Keratinocyte (primary cell): Measurements from ENCODE around the gene PRR18. TPM values are rescaled to one million over a fixed set of nuclear protein-coding genes. Genes with fewer than 3 reads are reported as not detected.

ENCODE experiments used
- DNase-seq: peaks from one replicate; pipeline ENCODE4 v3.0.0-alpha.2; 2011; ENCODE audit warnings: low read depth, missing footprints, low spot score
- FAIRE-seq: peaks from 2 replicates; lab custom pipeline; 2011; peaks lifted over from hg19 to GRCh38; lab: Jason Lieb, UNC
- H2AFZ ChIP-seq: 2 replicates; pipeline ENCODE4 v1.6.0; 2012; ENCODE audit warnings: low read length, control low read depth, inconsistent platforms; ENCODE audit not compliant: control insufficient read depth
- H3K27ac ChIP-seq: 2 replicates; pipeline ENCODE4 v1.5.1; 2011; ENCODE audit warnings: low read length; ENCODE audit not compliant: control insufficient read depth, insufficient read depth
- H3K27me3 ChIP-seq: 3 replicates; pipeline ENCODE4 v1.6.0; 2011; ENCODE audit warnings: low read length; ENCODE audit not compliant: control insufficient read depth, insufficient read depth; ENCODE audit errors: extremely low read depth
- H3K36me3 ChIP-seq, 2 experiments: 2 replicates in 1 of 2; 3 replicates in 1 of 2; pipeline ENCODE4 v1.5.1; 2011; ENCODE audit warnings: low read length in 2 of 2, mild to moderate bottlenecking in 1 of 2; ENCODE audit not compliant: control insufficient read depth in 2 of 2, insufficient read depth in 2 of 2; ENCODE audit errors: extremely low read depth in 1 of 2
- H3K4me1 ChIP-seq: 3 replicates; pipeline ENCODE4 v1.5.1; 2011; ENCODE audit warnings: low read length; ENCODE audit not compliant: control insufficient read depth, insufficient read depth; ENCODE audit errors: extremely low read depth
- H3K4me2 ChIP-seq: 3 replicates; pipeline ENCODE4 v1.6.0; 2011; ENCODE audit warnings: low read depth, low read length; ENCODE audit not compliant: control insufficient read depth, insufficient read depth; ENCODE audit errors: extremely low read depth
- H3K4me3 ChIP-seq, 3 experiments: fragments of 200-600 bp in 1 of 3; sonication (generic) in 1 of 3; 2 replicates in 2 of 3; 3 replicates in 1 of 3; pipeline ENCODE4 v1.5.1; 2011 to 2016; ENCODE audit warnings: low read length in 3 of 3, mild to moderate bottlenecking in 3 of 3, control low read depth in 2 of 3, inconsistent platforms in 1 of 3, low read depth in 1 of 3, mixed read lengths in 1 of 3, mixed run types in 1 of 3, moderate library complexity in 1 of 3; ENCODE audit not compliant: control insufficient read depth in 2 of 3, insufficient read depth in 2 of 3; ENCODE audit errors: extremely low read depth in 1 of 3
- H3K79me2 ChIP-seq: 2 replicates; pipeline ENCODE4 v1.6.0; 2012; ENCODE audit warnings: low read length; ENCODE audit not compliant: control insufficient read depth, insufficient read depth
- H3K9ac ChIP-seq: 3 replicates; pipeline ENCODE4 v1.6.0; 2011; ENCODE audit warnings: low read length; ENCODE audit not compliant: control insufficient read depth, insufficient read depth; ENCODE audit errors: extremely low read depth
- H3K9me1 ChIP-seq: 3 replicates; pipeline ENCODE4 v1.6.0; 2011; ENCODE audit warnings: low read length; ENCODE audit not compliant: control insufficient read depth, insufficient read depth; ENCODE audit errors: extremely low read depth
- H3K9me3 ChIP-seq: 2 replicates; pipeline ENCODE4 v1.5.1; 2012; ENCODE audit warnings: low read depth, low read length; ENCODE audit not compliant: control insufficient read depth
- H4K20me1 ChIP-seq: 3 replicates; pipeline ENCODE4 v1.6.0; 2011; ENCODE audit warnings: low read length; ENCODE audit not compliant: control insufficient read depth, insufficient read depth; ENCODE audit errors: extremely low read depth
- CTCF ChIP-seq, 3 experiments: IDR thresholded peaks in 1 of 3; conservative IDR thresholded peaks in 1 of 3; optimal IDR thresholded peaks in 1 of 3; 2 replicates in 2 of 3; 3 replicates in 1 of 3; pipeline versions ENCODE3 to v1.5.1; 2011; ENCODE audit warnings: low read length in 3 of 3, mild to moderate bottlenecking in 3 of 3, moderate library complexity in 2 of 3, control low read depth in 1 of 3, inconsistent platforms in 1 of 3; ENCODE audit not compliant: insufficient read depth in 2 of 3; ENCODE audit errors: extremely low read depth in 1 of 3
- EZH2 ChIP-seq: IDR thresholded peaks from one replicate; pipeline ENCODE4 v1.6.1; 2012; ENCODE audit warnings: inconsistent platforms, mild to moderate bottlenecking, low read length, moderate library complexity
- dilution Hi-C: fragments of 300-500 bp; cut with MboI; formaldehyde crosslinking; loops from one replicate; pipeline ENCODE4 v1.7.0; 2020; ENCODE audit warnings: low sequenced_read_pairs; ENCODE audit not compliant: extremely low pct_ligation_motif_present
- polyA plus RNA-seq, 5 experiments: library from polyadenylated mRNA; depleted of rRNA in 3 of 5; stranded (reverse) in 3 of 5; stranded (forward) in 1 of 5; unstranded in 1 of 5; fragments of >200 nt; gene quantifications; 1 replicate in 1 of 5; 2 replicates in 3 of 5; 3 replicates in 1 of 5; pipeline versions ENCODE4 v1.2.1 to v1.2.3, GENCODE V29; 2011 to 2012; ENCODE audit warnings: missing spikeins in 2 of 5, low read depth in 1 of 5, low replicate concordance in 1 of 5

Gene PRR18
- polyA plus RNA-seq, 1 donor (not counting 4 experiments of a cell fraction or from before 2014, with no cell fraction given): not detected

- H3K4me2 ChIP-seq: no peak overlapping the region
- no peaks in the 10 kb centered on the region for H3K79me2 ChIP-seq
- no peak overlapping the region for H2AFZ ChIP-seq
- H3K9me1 ChIP-seq: no peaks in the 10 kb centered on the region
- no peak overlapping the region for H3K4me3 ChIP-seq
- dilution Hi-C loops: no loop called here
- no peaks in the 10 kb centered on the region for H3K36me3 ChIP-seq
- FAIRE-seq: no peak
- H3K9me3 ChIP-seq: no peaks in the 10 kb centered on the region
- no peaks in the 10 kb centered on the region for H3K4me1 ChIP-seq
- DNase-seq: no peak
- TF ChIP-seq CTCF (optimal IDR thresholded peaks at IDR 0.05 in 1 of 3, IDR thresholded peaks at IDR 0.05 in 1 of 3, conservative IDR thresholded peaks at IDR 0.05 in 1 of 3; ENCODE audit: extremely low read depth in 1 of 3, insufficient read depth in 2 of 3, low read length in 3 of 3) (no peak), EZH2 (no peak)
- H3K27me3 ChIP-seq: peaks cover 7% of the 10 kb centered on the region
- H3K27ac ChIP-seq: no peak overlapping the region
- H3K9ac ChIP-seq: no peak overlapping the region
- H4K20me1 ChIP-seq: no peaks in the 10 kb centered on the region
Measured at GRCh38 chr6:166281104-166281503, 27.1 kb downstream of the PRR18 start.

- Histone ChIP-seq H3K9me3 (no peaks in the 10 kb centered on the region), H3K36me3 (no peaks in the 10 kb centered on the region), H3K79me2 (no peaks in the 10 kb centered on the region), H3K9ac (no peak overlapping the region), H3K9me1 (no peaks in the 10 kb centered on the region), H2AFZ (no peak overlapping the region), H3K27me3 (no peaks in the 10 kb centered on the region), H3K4me2 (no peak overlapping the region), H3K4me3 (no peak overlapping the region), H3K27ac (no peak overlapping the region), H3K4me1 (no peaks in the 10 kb centered on the region), H4K20me1 (no peaks in the 10 kb centered on the region)
- no peak for DNase-seq
- FAIRE-seq: no peak
- TF ChIP-seq EZH2 (no peak), CTCF (optimal IDR thresholded peaks at IDR 0.05 in 1 of 3, IDR thresholded peaks at IDR 0.05 in 1 of 3, conservative IDR thresholded peaks at IDR 0.05 in 1 of 3; ENCODE audit: extremely low read depth in 1 of 3, insufficient read depth in 2 of 3, low read length in 3 of 3) (no peak)
- dilution Hi-C loops: no loop called here
Measured at GRCh38 chr6:166279393-166279679, 28.9 kb downstream of the PRR18 start.
